ENCODE data around the gene IGFBP2. TPM values are rescaled to one million over a fixed set of nuclear protein-coding genes. Genes with fewer than 3 reads are reported as not detected.
A peak's percentile ranks its signal among the peaks of the same experiment; 100 is the strongest.

Gene IGFBP2
- total and polyA plus RNA-seq, 4 donors, result 88.8 to 1,119 (median 352) TPM

DNA sequence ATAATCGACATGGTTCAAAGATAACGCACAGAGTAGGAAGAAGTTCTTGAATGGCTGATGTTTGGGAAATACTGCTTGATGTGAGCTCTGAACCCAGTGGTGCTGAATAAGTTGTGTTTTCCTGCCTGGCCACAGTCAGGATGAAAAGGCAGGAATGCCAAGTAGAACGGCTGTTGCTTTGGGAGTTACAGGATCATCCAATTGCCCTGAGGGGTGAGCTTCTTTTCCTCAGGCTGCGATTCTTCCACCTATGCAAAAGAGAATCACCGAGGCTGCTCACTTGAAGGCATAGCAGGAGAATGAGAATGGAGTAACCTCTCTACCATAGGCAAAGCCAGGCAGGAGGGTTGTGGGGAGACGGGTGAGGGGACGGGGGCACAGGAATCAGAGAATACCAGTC lies 14.4 kb upstream of the IGFBP2 start:
- TF ChIP-seq SP1 (IDR thresholded peaks at IDR 0.05), result no peak
- no peak for TF ChIP-seq CTCF (IDR thresholded peaks at IDR 0.05; ENCODE audit: low read depth, low read length, missing input control)
- TF ChIP-seq YY1 (IDR thresholded peaks at IDR 0.05), result no peak
- TF ChIP-seq GABPA (IDR thresholded peaks at IDR 0.05 in 1 of 2, conservative IDR thresholded peaks at IDR 0.05 in 1 of 2), result no peak
- TF ChIP-seq, protein P1, sequence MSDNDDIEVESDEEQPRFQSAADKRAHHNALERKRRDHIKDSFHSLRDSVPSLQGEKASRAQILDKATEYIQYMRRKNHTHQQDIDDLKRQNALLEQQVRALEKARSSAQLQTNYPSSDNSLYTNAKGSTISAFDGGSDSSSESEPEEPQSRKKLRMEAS (IDR thresholded peaks at IDR 0.05), result no peak
- no peak for TF ChIP-seq ATF3 (IDR thresholded peaks at IDR 0.05)
- TF ChIP-seq EGR1 (IDR thresholded peaks at IDR 0.05; ENCODE audit: low read depth in 2 of 2), result no peak
- TF ChIP-seq, protein P2, sequence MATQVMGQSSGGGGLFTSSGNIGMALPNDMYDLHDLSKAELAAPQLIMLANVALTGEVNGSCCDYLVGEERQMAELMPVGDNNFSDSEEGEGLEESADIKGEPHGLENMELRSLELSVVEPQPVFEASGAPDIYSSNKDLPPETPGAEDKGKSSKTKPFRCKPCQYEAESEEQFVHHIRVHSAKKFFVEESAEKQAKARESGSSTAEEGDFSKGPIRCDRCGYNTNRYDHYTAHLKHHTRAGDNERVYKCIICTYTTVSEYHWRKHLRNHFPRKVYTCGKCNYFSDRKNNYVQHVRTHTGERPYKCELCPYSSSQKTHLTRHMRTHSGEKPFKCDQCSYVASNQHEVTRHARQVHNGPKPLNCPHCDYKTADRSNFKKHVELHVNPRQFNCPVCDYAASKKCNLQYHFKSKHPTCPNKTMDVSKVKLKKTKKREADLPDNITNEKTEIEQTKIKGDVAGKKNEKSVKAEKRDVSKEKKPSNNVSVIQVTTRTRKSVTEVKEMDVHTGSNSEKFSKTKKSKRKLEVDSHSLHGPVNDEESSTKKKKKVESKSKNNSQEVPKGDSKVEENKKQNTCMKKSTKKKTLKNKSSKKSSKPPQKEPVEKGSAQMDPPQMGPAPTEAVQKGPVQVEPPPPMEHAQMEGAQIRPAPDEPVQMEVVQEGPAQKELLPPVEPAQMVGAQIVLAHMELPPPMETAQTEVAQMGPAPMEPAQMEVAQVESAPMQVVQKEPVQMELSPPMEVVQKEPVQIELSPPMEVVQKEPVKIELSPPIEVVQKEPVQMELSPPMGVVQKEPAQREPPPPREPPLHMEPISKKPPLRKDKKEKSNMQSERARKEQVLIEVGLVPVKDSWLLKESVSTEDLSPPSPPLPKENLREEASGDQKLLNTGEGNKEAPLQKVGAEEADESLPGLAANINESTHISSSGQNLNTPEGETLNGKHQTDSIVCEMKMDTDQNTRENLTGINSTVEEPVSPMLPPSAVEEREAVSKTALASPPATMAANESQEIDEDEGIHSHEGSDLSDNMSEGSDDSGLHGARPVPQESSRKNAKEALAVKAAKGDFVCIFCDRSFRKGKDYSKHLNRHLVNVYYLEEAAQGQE (IDR thresholded peaks at IDR 0.05), result no peak
- no peak for TF ChIP-seq JUND (IDR thresholded peaks at IDR 0.05)
- TF ChIP-seq, protein P3, sequence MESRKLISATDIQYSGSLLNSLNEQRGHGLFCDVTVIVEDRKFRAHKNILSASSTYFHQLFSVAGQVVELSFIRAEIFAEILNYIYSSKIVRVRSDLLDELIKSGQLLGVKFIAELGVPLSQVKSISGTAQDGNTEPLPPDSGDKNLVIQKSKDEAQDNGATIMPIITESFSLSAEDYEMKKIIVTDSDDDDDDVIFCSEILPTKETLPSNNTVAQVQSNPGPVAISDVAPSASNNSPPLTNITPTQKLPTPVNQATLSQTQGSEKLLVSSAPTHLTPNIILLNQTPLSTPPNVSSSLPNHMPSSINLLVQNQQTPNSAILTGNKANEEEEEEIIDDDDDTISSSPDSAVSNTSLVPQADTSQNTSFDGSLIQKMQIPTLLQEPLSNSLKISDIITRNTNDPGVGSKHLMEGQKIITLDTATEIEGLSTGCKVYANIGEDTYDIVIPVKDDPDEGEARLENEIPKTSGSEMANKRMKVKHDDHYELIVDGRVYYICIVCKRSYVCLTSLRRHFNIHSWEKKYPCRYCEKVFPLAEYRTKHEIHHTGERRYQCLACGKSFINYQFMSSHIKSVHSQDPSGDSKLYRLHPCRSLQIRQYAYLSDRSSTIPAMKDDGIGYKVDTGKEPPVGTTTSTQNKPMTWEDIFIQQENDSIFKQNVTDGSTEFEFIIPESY (IDR thresholded peaks at IDR 0.05), result no peak
- no peak for DNase-seq (ENCODE audit: low spot score)
- WGBS, result 87% methylated on average over 7 of the region's 7 CpGs
- Histone ChIP-seq H3K4me3 (ENCODE audit: low read depth in 1 of 3, low read length in 3 of 3) (no peak overlapping the region), H3K27me3 (ENCODE audit: control insufficient read depth in 4 of 4, insufficient read depth in 4 of 4, low read length in 3 of 4) (no peaks in the 10 kb centered on the region), H3K36me3 (ENCODE audit: control insufficient read depth in 4 of 4, insufficient read depth in 3 of 4, low read depth in 1 of 4, low read length in 3 of 4) (no peaks in the 10 kb centered on the region), H3K4me1 (ENCODE audit: control insufficient read depth in 4 of 4, insufficient read depth in 4 of 4, low read length in 3 of 4) (peaks cover 17 to 42% (median 24%) of the 10 kb centered on the region in 4 donors), H3K9me3 (ENCODE audit: control insufficient read depth in 4 of 4, low read length in 3 of 4) (no peaks in the 10 kb centered on the region), H3K27ac (ENCODE audit: low read depth in 1 of 2, low read length in 2 of 2) (peak overlapping the region in 1 of 2 donors; percentile 68), H3K9ac (ENCODE audit: low read depth in 1 of 2, low read length in 2 of 2) (no peak overlapping the region)

DNA sequence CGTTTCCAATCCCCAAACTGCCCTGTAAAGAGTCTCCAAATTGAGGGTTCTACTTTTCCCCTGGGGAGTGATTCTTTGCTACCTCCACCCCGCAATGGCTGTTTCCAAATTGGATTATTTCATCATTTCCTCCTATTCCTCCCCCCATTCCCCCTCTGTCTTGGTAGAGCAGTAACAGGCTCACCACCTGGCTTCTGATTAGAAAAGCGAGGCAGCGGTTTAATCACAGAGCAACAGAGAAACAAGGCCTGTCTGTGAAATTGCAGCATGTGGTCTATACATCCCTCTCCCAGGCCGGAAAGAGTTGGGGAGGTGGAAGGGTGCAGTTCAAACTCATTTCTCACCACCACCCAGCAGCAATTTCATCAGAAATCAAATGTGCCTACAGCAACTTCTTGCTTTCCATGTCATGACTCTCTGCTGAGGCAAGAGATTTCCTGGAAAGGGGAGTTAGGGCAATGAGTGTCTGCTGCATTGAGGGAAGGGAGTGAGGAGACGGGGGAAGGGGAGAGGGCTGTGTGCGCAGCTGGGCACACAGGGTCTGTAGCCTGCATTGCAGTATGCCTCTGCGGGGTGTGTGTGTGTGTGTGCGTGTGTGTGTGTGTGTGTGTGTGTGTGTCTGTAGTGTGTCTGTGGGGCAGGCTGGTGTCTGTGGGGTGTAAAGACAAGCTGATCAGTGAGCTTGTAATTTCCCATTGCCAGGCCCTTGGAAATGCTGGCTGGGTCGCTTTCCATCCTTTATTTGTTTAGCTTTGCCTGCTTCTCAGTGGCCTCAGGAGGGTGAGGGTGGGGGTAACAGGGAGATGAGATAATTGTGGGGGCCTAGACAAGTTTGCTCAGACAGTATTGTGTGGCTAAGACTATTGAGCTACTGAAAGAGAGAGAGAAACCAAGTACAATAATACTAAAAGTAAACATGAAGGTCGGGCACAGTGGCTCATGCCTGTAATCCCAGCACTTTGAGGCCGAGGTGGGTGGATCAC lies 13.5 kb upstream of the IGFBP2 start:
- Histone ChIP-seq H3K27me3 (ENCODE audit: control insufficient read depth in 4 of 4, insufficient read depth in 4 of 4, low read length in 3 of 4) (no peaks in the 10 kb centered on the region), H3K9ac (ENCODE audit: low read depth in 1 of 2, low read length in 2 of 2) (peak overlapping the region in 1 of 2 donors; percentile 7), H3K9me3 (ENCODE audit: control insufficient read depth in 4 of 4, low read length in 3 of 4) (peaks cover 0 to 2% (median 0%) of the 10 kb centered on the region in 4 donors), H3K4me1 (ENCODE audit: control insufficient read depth in 4 of 4, insufficient read depth in 4 of 4, low read length in 3 of 4) (peaks cover 17 to 42% (median 24%) of the 10 kb centered on the region in 4 donors), H3K36me3 (ENCODE audit: control insufficient read depth in 4 of 4, insufficient read depth in 3 of 4, low read depth in 1 of 4, low read length in 3 of 4) (no peaks in the 10 kb centered on the region), H3K4me3 (ENCODE audit: low read depth in 1 of 3, low read length in 3 of 3) (no peak overlapping the region), H3K27ac (ENCODE audit: low read depth in 1 of 2, low read length in 2 of 2) (peak overlapping the region; percentile 59 to 68)
- WGBS, result 61% methylated on average over 12 of the region's 12 CpGs
- no peak for DNase-seq (ENCODE audit: low spot score)
- TF ChIP-seq JUND (IDR thresholded peaks at IDR 0.05) (no peak), RXRA (IDR thresholded peaks at IDR 0.05) (peak in 1 of 2 donors; percentile 68), FOXA2 (IDR thresholded peaks at IDR 0.05) (no peak), ATF3 (IDR thresholded peaks at IDR 0.05) (no peak), SP1 (IDR thresholded peaks at IDR 0.05) (peak; percentile 66), FOXA1 (IDR thresholded peaks at IDR 0.05) (no peak), YY1 (IDR thresholded peaks at IDR 0.05) (peak; percentile 22), EGR1 (IDR thresholded peaks at IDR 0.05; ENCODE audit: low read depth in 2 of 2) (no peak), CTCF (IDR thresholded peaks at IDR 0.05; ENCODE audit: low read depth, low read length, missing input control) (no peak), GABPA (IDR thresholded peaks at IDR 0.05 in 1 of 2, conservative IDR thresholded peaks at IDR 0.05 in 1 of 2) (no peak)
- TF ChIP-seq, protein P3 (IDR thresholded peaks at IDR 0.05), result no peak
- TF ChIP-seq, protein P1 (IDR thresholded peaks at IDR 0.05), result no peak
